ENCODE measurements around the gene GJC1. TPM values are rescaled to one million over a fixed set of nuclear protein-coding genes. Genes with fewer than 3 reads are reported as not detected.
"Not testable (repeated sequence)": the region's sequence is repeated elsewhere in the genome, so short reads cannot be mapped to it uniquely, and the experiment has no call there.

The GJC1 gene
- total and polyA plus RNA-seq, 2 donors from 2014 or later = 1.8 to 6.5 TPM

- no peaks in the 10 kb centered on the region for H3K27me3 ChIP-seq (ENCODE audit: control insufficient read depth, insufficient read depth, low read length)
- no peak overlapping the region for H3K9ac ChIP-seq (ENCODE audit: low read length in 3 of 3)
- intact Hi-C loops (cut with DNase I) = no loop called here
- H3K4me3 ChIP-seq (ENCODE audit: low read length in 3 of 3) = no peak overlapping the region
- H3K27ac ChIP-seq (ENCODE audit: low read depth in 2 of 2, low read length in 2 of 2) = no peak overlapping the region
- no peaks in the 10 kb centered on the region for H3K4me1 ChIP-seq (ENCODE audit: control insufficient read depth in 2 of 3, insufficient read depth in 2 of 3, low read depth in 1 of 3, low read length in 3 of 3)
- H3K9me3 ChIP-seq (ENCODE audit: control insufficient read depth in 2 of 3, insufficient read depth in 1 of 3, low read length in 3 of 3) = no peaks in the 10 kb centered on the region
- DNase-seq (no peak), FAIRE-seq (no peak)
- TF ChIP-seq CTCF (IDR thresholded peaks at IDR 0.05; ENCODE audit: borderline replicate concordance, extremely low read depth, insufficient read depth) = no peak
- no peaks in the 10 kb centered on the region for H3K36me3 ChIP-seq (ENCODE audit: control insufficient read depth in 2 of 3, insufficient read depth in 3 of 3, low read length in 3 of 3)
Observed at GRCh38 chr17:44812263-44812662, 17.8 kb downstream of the GJC1 start.

GRCh38 chr17:44808656-44809388 is 21.3 kb downstream of the GJC1 start:
- H3K27ac ChIP-seq (ENCODE audit: low read depth in 2 of 2, low read length in 2 of 2); DNase-seq; intact Hi-C loops (cut with DNase I); H3K4me3 ChIP-seq (ENCODE audit: low read length in 3 of 3); H3K4me1 ChIP-seq (ENCODE audit: control insufficient read depth in 2 of 3, insufficient read depth in 2 of 3, low read depth in 1 of 3, low read length in 3 of 3); H3K9ac ChIP-seq (ENCODE audit: low read length in 3 of 3); H3K27me3 ChIP-seq (ENCODE audit: control insufficient read depth, insufficient read depth, low read length); H3K36me3 ChIP-seq (ENCODE audit: control insufficient read depth in 2 of 3, insufficient read depth in 3 of 3, low read length in 3 of 3); FAIRE-seq; H3K9me3 ChIP-seq (ENCODE audit: control insufficient read depth in 2 of 3, insufficient read depth in 1 of 3, low read length in 3 of 3): not testable (repeated sequence)

- no peak overlapping the region for H3K27ac ChIP-seq (ENCODE audit: low read depth in 2 of 2, low read length in 2 of 2)
- H3K4me1 ChIP-seq (ENCODE audit: control insufficient read depth in 2 of 3, insufficient read depth in 2 of 3, low read depth in 1 of 3, low read length in 3 of 3) = no peaks in the 10 kb centered on the region
- H3K4me3 ChIP-seq (ENCODE audit: low read length in 3 of 3) = no peak overlapping the region
- DNase-seq (no peak), FAIRE-seq (no peak)
- H3K36me3 ChIP-seq (ENCODE audit: control insufficient read depth in 2 of 3, insufficient read depth in 3 of 3, low read length in 3 of 3) = peaks cover 0 to 6% (median 0%) of the 10 kb centered on the region in 3 donors
- H3K27me3 ChIP-seq (ENCODE audit: control insufficient read depth, insufficient read depth, low read length) = no peaks in the 10 kb centered on the region
- TF ChIP-seq CTCF (IDR thresholded peaks at IDR 0.05; ENCODE audit: borderline replicate concordance, extremely low read depth, insufficient read depth) = no peak
- intact Hi-C loops (cut with DNase I) = no loop called here
- no peak overlapping the region for H3K9ac ChIP-seq (ENCODE audit: low read length in 3 of 3)
- no peaks in the 10 kb centered on the region for H3K9me3 ChIP-seq (ENCODE audit: control insufficient read depth in 2 of 3, insufficient read depth in 1 of 3, low read length in 3 of 3)
Observed at GRCh38 chr17:44808156-44808555, 21.9 kb downstream of the GJC1 start.

- no peaks in the 10 kb centered on the region for H3K4me1 ChIP-seq (ENCODE audit: control insufficient read depth in 2 of 3, insufficient read depth in 2 of 3, low read depth in 1 of 3, low read length in 3 of 3)
- no peak overlapping the region for H3K27ac ChIP-seq (ENCODE audit: low read depth in 2 of 2, low read length in 2 of 2)
- TF ChIP-seq CTCF (IDR thresholded peaks at IDR 0.05; ENCODE audit: borderline replicate concordance, extremely low read depth, insufficient read depth) = no peak
- peak in 2 of 5 donors; percentile 25 to 60 for DNase-seq
- peaks cover 0 to 6% (median 0%) of the 10 kb centered on the region in 3 donors for H3K36me3 ChIP-seq (ENCODE audit: control insufficient read depth in 2 of 3, insufficient read depth in 3 of 3, low read length in 3 of 3)
- H3K9ac ChIP-seq (ENCODE audit: low read length in 3 of 3) = no peak overlapping the region
- intact Hi-C loops (cut with DNase I) = no loop called here
- H3K9me3 ChIP-seq (ENCODE audit: control insufficient read depth in 2 of 3, insufficient read depth in 1 of 3, low read length in 3 of 3) = no peaks in the 10 kb centered on the region
- H3K27me3 ChIP-seq (ENCODE audit: control insufficient read depth, insufficient read depth, low read length) = no peaks in the 10 kb centered on the region
- FAIRE-seq = no peak
- no peak overlapping the region for H3K4me3 ChIP-seq (ENCODE audit: low read length in 3 of 3)
Observed at GRCh38 chr17:44807817-44808155, 22.3 kb downstream of the GJC1 start.
